Right lung (tissue), 5 donors: ENCODE measurements around the gene RGS12. TPM values are rescaled to one million over a fixed set of nuclear protein-coding genes. Genes with fewer than 3 reads are reported as not detected.

Experiments used
- DNase-seq, 2 donors: peaks; one replicate each; pipeline ENCODE4 v3.0.0-alpha.2; 2013
- polyA plus RNA-seq, 5 donors: library from polyadenylated mRNA; unstranded; fragments of 120-200 nt; gene quantifications; one replicate each; pipeline versions ENCODE4 v1.2.1 to v1.2.3, GENCODE V29; 2013; ENCODE audit warnings: inconsistent platforms in 1 of 5, low replicate concordance in 1 of 5; ENCODE audit not compliant: insufficient read length in 5 of 5, insufficient read depth in 1 of 5

Gene RGS12
- polyA plus RNA-seq, 5 donors: 51.1 to 71.5 (median 67.7) TPM

DNA sequence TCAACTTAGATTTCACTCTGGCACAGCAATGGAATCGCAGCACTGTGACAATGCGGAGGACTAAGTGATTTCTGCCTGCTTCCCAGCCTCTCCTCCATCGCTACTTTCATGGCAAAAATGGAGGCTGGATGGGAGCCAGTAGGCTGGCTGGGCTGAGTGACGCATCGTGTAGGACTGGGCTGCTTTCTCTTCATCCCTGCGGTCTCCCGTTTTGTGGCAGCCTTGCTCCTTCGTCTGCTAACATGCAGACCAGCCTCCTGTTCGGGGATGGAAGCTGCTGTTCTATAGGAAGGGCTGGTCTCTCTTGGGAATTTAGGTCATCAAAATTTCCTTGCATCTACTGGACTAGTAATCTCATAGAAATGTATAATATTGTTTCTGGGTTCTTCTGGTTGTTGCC is 15.8 kb upstream of the RGS12 start:
- DNase-seq: no peak

DNA sequence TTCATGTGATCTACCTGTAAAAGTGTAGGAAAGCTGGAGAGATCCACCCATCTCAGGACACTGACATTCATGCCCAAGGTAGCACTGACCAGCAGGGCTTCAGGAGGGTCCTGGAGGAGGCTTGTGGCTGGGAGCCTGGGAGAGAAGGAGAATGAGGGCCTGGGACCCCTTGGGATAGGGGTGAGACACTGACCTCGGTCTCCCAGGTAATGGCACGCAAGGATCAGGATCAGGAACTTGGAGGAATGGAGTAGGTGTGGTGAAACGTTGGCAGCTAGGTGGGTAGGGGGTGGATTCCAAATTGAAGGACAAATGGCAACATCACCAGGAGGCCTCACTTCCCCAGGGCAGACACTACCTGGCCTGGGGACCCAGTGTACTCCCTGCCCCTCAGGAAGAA is 12.4 kb upstream of the RGS12 start:
- no peak for DNase-seq

DNA sequence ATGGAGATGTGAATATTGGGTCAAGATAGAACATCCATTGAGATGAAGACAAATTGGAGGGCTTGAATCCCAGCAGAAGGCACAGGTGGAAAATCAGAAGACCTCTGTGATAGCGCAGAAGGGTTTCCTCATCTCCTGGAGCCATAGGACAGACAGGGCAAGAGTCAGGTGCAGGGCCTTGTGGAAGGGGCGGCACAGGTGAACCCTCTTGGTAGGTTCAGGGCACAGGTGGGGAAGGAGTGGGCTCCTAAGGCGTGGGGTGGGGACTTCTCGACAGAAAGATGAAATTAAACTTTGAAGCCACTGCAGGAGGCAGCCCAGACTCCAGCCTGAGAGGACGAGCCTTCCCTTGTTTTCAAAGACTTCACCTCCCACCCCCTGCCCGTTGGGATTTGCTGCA is 9.3 kb upstream of the RGS12 start:
- DNase-seq: no peak

DNA sequence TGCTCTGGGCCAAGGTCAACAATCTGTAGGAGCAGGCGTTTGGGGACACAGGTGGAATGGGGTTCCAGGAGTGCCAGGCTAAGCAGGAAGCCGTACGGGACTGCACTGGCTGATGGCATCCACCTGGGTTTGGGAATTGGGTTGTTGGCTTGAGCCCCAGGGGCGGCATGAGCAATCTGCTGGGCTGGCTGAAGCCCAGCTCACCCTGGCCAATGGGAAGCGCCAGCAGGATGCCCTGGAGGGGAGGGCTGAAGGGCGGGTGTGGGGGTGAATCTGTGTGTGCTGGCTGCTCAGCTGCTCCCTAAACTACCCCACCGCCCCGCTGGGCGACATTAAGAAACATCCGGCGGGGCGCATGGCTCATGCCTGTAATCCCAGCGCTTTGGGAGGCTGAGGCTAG is 8.9 kb upstream of the RGS12 start:
- no peak for DNase-seq

DNA sequence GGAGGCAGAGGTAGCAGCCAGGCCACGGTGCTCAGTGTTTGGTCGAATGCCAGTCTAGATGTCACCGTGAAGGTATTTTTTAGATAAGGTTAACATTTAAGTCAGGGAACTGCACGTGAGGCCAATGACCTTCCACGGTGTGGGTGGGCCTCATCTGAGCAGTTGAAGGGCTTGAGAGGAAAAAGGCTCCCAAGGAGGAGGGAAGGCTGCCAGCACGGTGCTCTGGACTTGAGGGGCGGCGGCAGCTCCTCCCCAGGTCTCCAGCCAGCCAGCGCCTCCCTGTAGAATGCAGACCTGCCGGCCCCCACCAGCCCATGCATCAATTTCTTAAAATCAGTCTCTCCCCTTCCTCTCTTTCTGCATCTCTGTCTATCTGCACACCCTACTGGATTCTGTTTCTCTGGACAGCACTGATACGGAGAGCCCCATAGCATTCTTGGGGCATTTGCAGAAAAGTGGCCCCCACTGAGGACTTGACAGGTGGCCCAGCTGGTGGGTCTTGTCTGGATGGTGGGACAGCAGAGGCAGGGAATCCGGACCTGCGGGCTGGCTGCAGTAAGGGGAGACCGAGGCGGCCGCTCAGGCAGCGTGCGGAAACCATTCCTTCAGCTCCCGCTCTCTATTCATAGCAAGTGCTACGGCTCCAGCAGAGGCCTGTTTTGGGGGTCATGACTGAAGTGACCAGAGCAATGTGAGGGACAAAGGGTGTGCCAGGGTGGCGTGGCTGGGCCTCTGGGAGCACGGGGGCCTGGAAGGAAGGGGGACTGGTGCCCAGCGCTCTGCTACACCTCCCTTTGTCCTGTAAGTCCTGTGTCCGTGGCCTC is 7.9 kb upstream of the RGS12 start:
- DNase-seq: no peak

DNA sequence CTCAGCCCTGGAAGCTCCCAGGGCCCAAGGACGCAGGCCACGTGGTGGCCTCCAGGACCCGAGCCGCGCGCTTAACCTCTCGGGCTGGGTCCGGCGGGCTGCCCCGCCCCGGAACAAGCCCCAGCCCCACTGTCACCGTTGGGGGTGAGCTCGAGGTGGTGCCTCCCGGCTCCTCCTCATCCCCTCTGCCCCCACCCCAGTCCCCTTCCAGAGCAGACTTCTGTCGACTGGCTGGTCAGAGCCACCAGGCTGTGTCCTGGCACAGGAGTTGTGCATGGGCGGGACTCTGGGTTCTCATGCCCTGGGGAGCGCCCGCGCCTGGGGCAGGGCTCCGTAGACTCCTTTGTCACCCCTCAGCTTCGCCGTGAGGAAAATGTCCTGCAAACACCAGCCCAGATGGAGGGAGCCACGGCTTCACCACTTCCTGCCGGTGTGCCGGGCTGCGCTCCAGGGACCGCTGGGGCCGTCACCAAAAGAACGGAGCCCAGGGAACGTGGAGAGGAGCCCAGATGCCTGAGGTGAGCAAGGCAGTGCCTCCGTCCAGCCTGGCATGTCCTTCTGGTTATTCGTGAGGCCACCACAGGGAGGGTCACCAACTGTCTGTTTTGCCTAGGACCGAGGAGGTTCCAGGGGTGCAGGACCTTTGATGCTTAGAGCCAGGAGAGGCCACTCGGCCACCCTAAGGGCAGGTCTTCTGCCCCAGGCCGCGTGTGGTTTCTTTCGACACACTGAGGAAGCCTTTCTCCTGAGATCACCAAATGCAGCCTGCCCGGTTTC is 7.1 kb upstream of the RGS12 start:
- DNase-seq: no peak

DNA sequence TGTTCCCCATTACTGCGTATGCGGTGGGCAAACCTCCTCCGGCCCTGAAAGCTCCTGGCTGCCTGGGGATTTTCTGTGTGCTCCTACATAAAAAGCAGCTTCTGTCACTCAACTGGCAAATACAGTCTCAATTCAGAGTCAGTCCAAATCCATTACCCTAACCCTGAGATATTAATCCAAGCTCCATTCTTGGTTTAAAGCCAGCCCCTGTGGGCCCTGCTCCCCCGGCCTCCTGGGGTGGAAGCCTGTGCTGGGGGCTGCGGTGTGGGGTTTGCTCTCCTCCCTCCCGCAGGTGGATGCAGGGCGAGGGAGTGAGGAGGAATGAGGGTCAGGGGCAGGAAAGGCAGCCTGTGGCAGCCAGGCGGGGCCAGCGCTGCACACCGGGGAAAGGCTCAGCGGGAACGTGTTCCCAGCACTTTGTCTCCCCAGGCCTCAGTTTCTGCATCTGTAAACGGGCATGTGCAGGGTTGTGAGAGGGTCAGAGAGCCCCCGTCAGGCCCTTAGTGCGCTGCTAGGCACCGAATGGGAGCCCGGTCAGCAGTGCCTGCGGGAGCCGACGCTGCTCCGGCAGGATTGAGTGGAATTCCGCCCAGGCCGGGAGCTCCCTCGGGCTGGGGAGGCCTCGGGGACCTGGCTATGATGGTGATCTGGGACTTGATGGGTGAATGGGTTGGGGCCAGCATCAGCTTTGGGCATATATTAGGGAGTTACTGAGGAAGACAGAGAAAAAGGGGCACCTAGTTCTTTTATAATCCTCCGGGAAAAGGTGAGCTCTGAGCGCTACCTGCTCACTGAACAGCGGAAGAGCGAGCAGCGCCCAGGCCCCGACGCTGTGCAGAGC is 6.3 kb upstream of the RGS12 start:
- DNase-seq: no peak

DNA sequence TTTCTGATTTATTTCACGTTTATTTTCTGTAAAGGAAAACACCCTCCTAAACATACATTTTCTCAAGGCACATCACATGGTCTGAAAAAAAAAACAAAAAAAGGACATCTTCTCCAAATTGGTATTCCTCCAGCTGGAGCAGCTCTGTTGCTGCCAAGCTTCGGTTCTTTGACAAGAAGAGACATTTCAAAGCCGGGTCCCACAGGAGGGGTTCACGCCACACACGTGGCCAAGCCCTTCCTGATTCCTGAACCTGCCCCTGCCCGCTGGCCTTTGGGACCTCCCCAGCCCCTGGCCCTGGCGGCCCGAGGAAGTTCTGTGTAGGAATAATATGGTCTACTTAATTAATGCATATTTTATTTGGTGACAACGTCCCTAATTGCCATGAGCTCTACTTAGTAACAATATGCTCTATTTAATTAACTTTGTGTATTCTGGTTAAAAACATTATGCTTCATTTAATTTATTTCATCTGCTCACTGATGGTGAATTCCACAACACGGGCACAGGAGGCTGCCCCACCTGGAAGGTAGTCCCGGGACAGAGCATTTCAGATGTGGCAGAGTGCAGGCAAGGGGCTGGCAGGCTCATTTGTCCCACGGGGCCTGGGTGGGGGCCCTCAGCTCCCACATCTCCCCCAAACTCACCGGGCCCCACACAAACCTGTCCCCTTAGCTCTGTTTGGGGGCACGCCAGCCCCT is 5.4 kb upstream of the RGS12 start:
- no peak for DNase-seq

DNA sequence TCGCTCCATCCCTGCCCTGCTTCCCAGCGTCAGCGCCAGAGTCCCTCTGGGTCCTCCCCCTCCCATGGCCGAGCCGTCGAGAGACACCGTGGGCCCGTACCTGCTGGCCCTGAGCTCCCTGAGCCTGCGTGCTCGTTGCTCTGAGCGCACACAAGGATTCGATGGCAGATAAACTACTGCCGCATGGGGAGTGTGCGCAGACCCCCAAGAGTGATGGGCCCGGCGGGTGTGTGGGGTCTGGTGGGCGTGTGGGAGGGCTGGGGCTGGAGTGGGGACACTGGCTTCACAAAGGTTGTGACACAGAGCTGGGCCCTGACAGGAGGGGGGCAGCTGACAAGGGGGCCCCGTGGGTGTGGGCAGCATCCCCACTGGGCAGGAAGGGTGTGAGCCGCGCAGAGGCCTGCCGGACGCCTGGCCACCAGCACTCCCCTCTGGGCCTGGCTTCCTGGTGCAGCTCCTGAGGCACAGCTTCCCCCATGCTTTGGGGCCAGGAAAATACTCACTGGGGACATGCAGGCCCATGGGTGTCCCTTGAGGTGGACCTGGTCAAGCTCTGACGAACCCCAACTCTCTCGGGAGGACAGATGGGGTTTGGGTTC is 4.8 kb upstream of the RGS12 start:
- no peak for DNase-seq

DNA sequence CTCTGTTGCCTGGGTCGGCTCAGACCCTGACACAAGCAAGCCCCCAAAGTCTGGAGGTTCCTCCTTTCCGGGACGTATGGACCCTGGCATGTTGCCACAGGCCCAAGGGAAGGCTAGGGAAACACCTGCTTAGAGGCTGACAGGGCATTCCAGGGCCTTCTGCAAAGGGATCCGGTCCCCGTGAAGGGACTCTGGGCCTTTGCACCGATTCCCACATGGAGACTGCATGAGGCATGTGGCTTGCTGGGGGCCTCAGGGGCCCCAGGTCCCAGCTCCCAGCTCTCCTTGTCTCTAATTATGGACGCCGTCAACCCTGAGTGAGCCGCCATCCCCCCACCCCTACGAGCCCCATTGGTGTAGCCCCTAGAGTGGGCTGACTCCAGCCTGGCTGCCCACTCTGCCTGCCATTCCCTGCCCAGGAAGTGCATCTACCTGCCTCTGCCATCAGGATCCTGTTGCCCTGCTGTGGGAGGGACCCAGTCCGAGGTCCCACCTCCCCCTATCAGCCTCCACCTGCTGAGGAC is 4.2 kb upstream of the RGS12 start:
- no peak for DNase-seq

DNA sequence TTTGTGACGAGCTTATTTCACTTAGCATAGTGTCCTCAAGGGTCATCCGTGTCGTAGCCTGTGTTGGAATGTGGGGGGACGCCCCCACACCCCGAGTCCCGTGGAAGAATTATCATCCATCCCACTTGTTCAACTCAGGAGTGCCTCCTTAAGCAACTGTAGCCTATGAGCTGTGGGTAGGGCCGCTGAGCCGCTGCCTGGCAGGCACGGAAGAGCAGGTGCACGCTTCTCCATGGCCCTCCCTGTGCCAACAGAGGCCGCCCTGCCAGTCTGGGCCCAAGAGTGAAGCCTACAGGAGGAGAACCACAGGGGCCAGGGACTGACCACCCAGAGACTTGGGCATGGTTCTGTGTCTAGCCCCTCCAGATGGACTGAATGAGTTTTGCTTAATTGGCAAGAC is 2.3 kb upstream of the RGS12 start:
- DNase-seq: no peak

DNA sequence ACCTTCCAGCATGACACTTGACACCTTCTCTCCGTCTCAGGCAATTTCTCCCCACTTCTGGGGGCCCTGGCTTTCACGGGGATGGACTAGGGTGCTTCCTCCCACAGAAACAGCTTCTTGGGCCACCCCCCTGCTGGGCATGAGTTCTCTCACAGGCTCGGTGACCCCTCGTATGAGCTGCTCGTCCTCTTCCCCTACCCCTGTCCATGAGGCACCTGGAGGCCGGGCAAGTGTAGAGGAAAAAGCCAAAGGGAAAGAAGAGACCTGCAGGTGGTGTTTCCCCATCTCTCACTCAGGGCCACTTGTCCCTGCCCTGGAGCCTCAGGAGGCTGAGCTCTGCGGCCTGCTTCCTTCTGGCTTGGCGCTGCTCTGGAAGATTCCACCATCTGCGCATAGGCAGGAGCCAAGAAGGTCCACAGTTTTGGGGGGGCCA is 1.9 kb upstream of the RGS12 start:
- no peak for DNase-seq

DNA sequence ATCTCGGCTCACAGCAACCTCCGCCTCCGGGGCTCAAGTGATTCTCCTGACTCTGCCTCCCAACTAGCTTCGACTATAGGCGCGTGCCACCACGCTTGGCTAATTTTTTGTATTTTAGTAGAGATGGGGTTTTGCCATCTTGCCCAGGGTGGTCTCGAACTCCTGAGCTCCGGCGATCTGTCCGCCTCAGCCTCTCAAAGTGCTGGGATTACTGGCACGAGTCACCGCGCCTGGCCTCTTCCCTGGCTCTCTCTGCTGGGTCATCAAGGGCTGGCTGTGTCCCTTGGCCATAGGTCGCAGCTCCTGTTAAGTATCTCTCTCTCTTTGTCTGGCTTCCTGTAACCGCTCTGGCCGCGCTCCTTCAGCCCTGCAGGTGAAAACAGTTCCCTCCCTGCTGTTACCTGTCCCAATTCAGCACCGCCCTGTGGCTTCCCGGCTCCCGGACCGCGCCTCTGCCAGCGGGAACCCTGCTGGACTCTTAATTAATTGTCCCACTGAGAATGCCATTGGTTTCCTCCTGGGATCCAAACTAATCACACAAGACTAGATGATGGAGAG is 1.3 kb upstream of the RGS12 start:
- no peak for DNase-seq

DNA sequence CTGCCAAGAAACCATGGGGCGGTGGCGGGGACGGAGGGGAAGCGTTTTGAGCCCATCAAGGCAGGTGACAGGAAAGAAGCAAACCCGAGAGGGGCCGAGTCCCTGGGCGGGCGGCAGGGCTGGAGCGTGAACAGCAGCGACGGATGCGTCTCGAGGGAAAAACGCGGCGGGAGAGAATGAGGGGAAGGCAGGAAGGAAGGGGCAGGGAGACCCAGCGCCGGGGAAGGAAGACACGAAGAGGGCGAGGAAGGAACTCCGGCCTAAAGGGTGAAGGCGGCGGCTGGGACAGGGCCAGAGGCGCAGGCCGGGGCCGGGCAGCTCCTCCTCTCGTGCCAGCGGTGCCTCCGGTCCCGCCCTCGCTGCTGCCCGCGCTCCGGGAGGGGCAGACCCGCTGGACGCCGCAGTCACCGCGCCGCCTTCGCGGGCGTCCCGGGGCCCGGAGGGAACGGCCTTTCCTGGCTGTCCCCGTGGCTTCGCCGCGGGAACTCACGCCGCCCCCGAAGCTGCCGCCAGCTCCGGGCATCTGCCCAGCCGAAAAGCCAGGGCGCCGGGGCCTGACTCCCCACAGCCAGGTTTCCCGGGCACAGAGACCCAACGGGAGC is 751 bp upstream of the RGS12 start:
- peak; percentile 48 to 51 for DNase-seq

DNA sequence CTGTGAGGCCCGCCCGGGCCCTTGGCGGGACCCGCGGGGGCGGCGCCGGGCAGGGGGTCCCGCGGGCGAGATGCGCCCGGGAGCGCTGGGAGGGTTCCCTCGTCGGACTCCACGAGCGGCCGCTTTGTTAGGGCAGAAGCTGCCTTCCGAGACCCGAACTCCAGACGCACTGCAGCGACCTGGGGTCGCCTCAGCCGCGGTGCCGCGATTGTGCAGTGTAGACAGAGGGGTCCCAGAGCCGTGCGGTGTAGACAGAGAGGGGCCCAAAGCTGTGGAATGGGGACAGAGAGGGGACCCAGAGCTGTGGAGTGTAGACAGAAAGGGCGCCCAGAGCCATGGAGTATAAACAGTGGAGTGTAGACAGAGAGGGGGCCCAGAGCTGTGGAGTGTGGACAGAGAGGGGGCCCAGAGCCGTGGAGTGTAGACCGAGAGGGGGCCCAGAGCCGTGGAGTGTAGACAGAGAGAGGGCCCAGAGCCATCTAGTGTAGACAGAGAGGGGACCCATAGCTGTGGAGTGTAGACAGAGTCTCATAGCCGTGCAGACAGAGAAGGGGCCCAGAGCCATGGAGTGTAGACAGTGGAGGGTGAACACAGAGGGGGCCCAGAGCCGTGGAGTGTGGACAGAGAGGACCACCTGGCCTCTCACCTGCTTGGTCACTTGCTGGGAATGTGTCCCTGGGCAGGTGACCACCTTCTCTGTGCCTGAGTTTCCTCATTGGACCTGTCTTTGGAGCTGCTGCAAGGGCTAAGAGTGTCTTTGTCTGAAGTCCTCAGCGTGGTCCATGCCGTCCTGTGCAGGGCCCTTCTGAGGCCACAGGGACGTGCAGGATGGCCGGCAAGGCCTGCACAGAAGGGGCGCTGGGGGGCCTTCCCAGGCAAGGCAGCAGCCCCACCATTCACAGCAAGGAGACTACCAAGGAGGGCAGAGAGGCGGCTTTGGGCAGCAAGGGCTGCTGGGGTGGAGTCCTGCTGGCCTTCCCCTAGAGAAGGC is 875 bp downstream of the RGS12 start:
- DNase-seq: no peak

DNA sequence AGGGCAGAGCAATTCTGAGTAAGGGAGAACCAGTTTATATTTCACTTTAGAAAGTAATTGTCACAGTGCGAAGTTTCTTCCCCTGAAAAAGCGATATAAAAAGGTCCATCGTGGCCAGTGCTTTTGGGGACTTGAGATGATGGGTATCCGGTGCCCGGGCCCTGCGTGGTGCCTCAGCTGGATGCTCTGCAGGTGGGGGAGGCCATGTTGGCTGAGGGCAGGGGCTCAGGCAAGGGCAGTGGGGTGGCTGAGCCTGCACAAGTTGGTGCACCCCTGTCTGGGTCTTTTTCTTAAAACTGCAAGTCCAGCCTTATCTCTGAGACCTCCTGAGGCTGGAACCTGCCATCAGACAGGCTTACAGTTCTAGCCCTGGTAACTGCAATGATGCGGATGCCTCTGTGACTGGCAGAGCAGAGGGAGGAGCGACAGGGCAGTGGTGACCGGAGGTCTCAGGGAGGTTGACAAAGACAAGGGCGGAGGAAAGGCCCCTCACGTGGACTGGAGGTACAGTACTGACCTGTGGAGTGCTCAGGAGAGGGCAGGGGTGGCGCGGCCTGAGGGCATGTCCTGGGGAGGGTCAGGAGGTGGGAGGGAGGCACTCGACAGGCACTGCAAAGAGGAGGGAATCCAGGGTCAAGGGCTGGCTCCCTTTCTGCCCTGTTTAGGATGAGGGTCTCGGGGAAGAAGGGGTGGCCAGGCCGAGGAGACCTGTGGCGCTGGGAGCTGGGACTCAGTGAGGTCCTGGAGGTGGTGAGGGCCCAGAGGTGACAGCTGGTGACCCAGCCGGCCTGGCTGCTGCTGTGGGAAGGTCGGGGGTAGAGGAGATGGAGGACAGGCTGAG is 1.8 kb downstream of the RGS12 start:
- DNase-seq: no peak

DNA sequence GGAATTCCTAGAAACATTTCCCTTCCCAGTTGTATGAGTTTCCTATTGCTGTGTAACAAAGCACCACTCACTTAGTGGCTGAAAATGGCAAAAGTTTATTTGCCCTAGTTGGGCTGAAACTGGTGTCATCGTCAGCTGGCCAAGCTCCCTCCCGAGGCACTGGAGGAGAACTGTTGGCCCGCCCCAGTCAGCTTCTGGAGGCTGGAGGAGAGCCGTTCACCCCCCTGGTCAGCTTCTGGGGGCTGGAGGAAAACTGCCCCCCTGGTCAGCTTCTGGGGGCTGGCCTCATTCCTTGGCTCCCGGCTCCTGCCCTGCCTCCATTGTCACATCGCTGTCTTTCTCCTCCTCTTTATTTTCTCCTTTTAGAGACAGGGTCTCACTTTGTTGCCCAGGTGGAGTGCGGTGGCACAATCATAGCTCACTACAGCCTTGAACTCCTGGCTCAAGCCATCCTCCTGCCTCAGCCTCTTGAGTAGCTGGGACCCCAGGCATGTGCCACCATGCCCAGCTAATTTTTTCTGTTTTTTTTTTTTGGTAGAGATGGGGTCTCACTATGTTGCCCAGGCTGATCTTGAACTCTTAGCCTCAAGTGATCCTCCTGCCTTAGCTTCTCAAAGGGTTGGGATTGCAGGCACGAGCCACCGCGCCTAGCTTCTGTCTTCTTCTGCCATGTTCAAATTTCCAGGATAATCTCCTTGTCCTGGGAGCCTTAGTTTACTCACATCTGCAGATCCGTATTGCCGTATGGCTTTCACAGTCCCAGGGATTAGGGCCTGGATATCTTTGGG is 3.2 kb downstream of the RGS12 start:
- no peak for DNase-seq
